ENCODE data around the gene LIF. TPM values are rescaled to one million over a fixed set of nuclear protein-coding genes. Genes with fewer than 3 reads are reported as not detected.

LIF gene
- total RNA-seq, 1 experiment from 2014 or later = 8.0 TPM

DNA sequence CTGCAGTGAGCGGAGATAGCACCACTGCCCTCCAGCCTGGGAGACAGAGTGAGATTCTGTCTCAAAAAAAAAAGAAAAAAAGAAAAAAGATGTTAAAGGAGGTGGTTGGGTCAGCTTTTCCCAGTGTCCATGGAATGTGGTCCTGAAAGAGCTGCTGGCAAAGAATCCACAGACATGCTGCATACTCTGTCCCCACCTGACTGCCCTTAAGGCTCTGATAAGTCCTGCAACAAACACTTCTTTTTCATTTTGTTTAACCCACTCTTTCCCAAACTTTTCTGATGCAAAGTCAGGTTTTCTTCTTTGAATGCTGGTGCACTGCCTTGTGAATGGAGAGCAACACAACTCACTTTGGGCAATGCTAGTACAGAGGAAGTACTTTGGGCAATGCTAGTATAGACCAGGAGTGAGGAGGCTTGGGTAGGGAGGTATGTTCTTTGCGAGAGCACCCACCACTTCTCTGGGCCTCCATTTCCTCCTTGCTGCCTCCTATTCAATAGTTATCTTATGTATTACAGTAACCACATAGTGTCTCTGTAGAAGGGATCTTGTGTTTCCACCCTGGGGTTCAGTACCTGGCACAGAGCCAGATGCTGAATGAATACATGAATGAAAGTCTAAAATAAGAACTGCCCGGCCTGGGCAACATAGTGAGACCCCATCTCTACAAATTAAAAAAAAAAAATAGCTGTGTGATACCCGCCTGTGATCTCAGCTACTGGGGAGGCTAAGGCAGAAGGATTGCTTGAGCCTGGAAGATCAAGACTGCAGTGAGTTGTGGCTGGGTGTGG lies 18.9 kb downstream of the LIF start:
- peaks cover 9% of the 10 kb centered on the region; the same call in 1 of the 2 replicates for H3K4me1 ChIP-seq

DNA sequence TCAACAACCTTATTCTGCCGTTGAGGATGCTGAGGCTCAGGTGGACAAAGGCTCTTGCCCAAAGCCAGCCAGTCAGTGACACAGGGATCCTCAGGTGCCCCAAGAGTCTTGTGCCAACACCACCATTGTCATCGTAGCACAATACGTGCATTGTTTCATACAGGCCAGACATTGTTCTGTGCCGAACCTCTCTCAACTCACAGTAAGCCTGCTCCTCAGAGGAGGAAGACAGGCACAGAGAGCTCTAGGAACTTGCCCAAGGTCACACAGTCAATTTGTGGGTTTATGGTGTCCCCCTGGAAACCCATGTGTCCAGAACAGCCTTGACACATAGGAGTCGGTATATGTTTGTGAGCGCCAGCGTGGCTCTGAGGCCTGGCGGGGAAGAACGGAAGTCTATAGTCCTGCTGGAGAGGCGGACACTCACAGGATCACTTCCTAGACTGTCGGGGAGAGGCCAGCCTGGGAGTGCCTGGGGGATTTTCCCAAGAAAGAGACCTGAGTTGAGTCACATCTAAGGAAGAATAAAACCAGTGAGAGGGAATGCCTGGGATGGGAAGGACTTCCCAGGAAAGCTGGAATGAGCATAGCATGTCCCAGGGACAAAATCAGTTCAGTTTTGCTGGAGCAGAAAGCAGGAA lies 20.2 kb downstream of the LIF start:
- Histone ChIP-seq H3K4me3 (ENCODE audit: low read depth, low read length) (no peak overlapping the region), H3K4me1 (peaks cover 9% of the 10 kb centered on the region; the same call in 1 of the 2 replicates), H3K9me3 (no peaks in the 10 kb centered on the region), H3K27me3 (replicated peaks; ENCODE audit: control insufficient read depth, insufficient read depth, low read length) (no peaks in the 10 kb centered on the region), H3K36me3 (ENCODE audit: control insufficient read depth, insufficient read depth, low read length) (no peaks in the 10 kb centered on the region)
- TF ChIP-seq, protein P1, sequence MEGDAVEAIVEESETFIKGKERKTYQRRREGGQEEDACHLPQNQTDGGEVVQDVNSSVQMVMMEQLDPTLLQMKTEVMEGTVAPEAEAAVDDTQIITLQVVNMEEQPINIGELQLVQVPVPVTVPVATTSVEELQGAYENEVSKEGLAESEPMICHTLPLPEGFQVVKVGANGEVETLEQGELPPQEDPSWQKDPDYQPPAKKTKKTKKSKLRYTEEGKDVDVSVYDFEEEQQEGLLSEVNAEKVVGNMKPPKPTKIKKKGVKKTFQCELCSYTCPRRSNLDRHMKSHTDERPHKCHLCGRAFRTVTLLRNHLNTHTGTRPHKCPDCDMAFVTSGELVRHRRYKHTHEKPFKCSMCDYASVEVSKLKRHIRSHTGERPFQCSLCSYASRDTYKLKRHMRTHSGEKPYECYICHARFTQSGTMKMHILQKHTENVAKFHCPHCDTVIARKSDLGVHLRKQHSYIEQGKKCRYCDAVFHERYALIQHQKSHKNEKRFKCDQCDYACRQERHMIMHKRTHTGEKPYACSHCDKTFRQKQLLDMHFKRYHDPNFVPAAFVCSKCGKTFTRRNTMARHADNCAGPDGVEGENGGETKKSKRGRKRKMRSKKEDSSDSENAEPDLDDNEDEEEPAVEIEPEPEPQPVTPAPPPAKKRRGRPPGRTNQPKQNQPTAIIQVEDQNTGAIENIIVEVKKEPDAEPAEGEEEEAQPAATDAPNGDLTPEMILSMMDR (IDR thresholded peaks at IDR 0.05; ENCODE audit: insufficient read depth in 1 of 2, low read depth in 1 of 2, low read length in 1 of 2, severe bottlenecking in 1 of 2, unreplicated experiment in 1 of 2) = no peak
- H3K4me1 Mint-ChIP-seq (ENCODE audit: low read depth, unreplicated experiment) = peaks cover 19% of the 10 kb centered on the region
- DNase-seq = no peak
- intact Hi-C loops (cut with micrococcal nuclease; ENCODE audit: unreplicated experiment) = no loop called here
- no peaks in the 10 kb centered on the region for H3K36me3 Mint-ChIP-seq (ENCODE audit: insufficient read depth, unreplicated experiment)
- no peaks in the 10 kb centered on the region for H3K9me3 Mint-ChIP-seq (ENCODE audit: unreplicated experiment)
- CTCF ChIA-PET = no interaction called here
- no peaks in the 10 kb centered on the region for H3K27me3 Mint-ChIP-seq (ENCODE audit: insufficient read depth, unreplicated experiment)
- no peak overlapping the region for H3K4me3 Mint-ChIP-seq (ENCODE audit: unreplicated experiment)
- no peak overlapping the region for H3K27ac Mint-ChIP-seq (ENCODE audit: unreplicated experiment)
- POLR2A ChIA-PET = no interaction called here
- BruUV-seq (replicated peaks) = no TSS peak

More for the DNA sequence above, 18.9 kb downstream of the LIF start:
- H3K27me3 Mint-ChIP-seq (ENCODE audit: insufficient read depth, unreplicated experiment) = no peaks in the 10 kb centered on the region
- H3K4me3 Mint-ChIP-seq (ENCODE audit: unreplicated experiment) = no peak overlapping the region
- DNase-seq = no peak
- Histone ChIP-seq H3K27me3 (replicated peaks; ENCODE audit: control insufficient read depth, insufficient read depth, low read length) (no peaks in the 10 kb centered on the region), H3K4me3 (ENCODE audit: low read depth, low read length) (no peak overlapping the region), H3K36me3 (ENCODE audit: control insufficient read depth, insufficient read depth, low read length) (no peaks in the 10 kb centered on the region), H3K9me3 (no peaks in the 10 kb centered on the region)
- CTCF ChIA-PET = no interaction called here
- POLR2A ChIA-PET = interaction anchor here (0.7 kb wide), 1 partner anchor 85 kb away, joined by 5 read pairs; no protein-coding TSS in a partner anchor
- H3K36me3 Mint-ChIP-seq (ENCODE audit: insufficient read depth, unreplicated experiment) = no peaks in the 10 kb centered on the region
- intact Hi-C loops (cut with micrococcal nuclease; ENCODE audit: unreplicated experiment) = no loop called here
- H3K27ac Mint-ChIP-seq (ENCODE audit: unreplicated experiment) = no peak overlapping the region
- TF ChIP-seq, protein P1 (IDR thresholded peaks at IDR 0.05; ENCODE audit: insufficient read depth in 1 of 2, low read depth in 1 of 2, low read length in 1 of 2, severe bottlenecking in 1 of 2, unreplicated experiment in 1 of 2) = no peak
- no TSS peak for BruUV-seq (replicated peaks)
- H3K4me1 Mint-ChIP-seq (ENCODE audit: low read depth, unreplicated experiment) = peaks cover 19% of the 10 kb centered on the region
- no peaks in the 10 kb centered on the region for H3K9me3 Mint-ChIP-seq (ENCODE audit: unreplicated experiment)

DNA sequence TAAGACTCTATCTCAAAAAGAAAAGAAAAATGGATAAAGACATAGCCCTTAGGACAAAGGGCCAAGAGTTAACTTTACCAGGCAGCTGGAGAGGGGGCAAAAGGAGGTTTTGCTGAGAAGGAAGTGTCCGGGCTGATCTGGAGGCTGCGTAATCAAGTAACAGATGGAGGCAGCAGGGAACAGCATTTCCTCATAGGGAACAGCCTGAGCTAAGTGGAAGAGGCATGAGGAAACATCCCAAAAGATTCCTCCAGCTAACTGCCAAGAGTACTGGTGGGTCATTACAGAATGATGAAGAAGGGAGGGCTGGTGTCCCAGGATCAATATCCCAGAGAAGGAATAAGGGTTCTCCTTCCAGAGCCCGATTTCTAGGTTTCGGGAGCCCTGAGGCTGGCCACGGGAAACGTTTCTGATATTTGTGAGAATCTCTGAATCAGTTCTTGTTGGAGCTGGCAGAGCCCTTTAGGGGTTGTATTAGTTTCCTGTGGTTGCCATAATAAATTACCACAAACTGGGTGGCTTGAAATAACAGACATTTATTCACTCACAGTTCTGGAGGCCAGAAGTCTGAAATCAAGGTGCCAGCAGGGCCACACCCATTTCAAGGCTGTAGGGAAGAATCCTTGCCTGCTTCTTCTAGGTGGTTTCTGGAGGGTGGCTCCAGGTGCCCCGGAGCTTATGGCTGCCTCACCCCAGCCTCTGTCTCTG lies 21.2 kb downstream of the LIF start:
- no peak for DNase-seq
- TF ChIP-seq, protein P1 (IDR thresholded peaks at IDR 0.05; ENCODE audit: insufficient read depth in 1 of 2, low read depth in 1 of 2, low read length in 1 of 2, severe bottlenecking in 1 of 2, unreplicated experiment in 1 of 2) = no peak
- peaks cover 19% of the 10 kb centered on the region for H3K4me1 Mint-ChIP-seq (ENCODE audit: low read depth, unreplicated experiment)
- peak overlapping the region; percentile 61 for H3K27ac Mint-ChIP-seq (ENCODE audit: unreplicated experiment)
- H3K4me3 Mint-ChIP-seq (ENCODE audit: unreplicated experiment) = no peak overlapping the region
- no peaks in the 10 kb centered on the region for H3K36me3 Mint-ChIP-seq (ENCODE audit: insufficient read depth, unreplicated experiment)
- no peaks in the 10 kb centered on the region for H3K9me3 Mint-ChIP-seq (ENCODE audit: unreplicated experiment)
- no peaks in the 10 kb centered on the region for H3K27me3 Mint-ChIP-seq (ENCODE audit: insufficient read depth, unreplicated experiment)
- H3K4me3 ChIP-seq (ENCODE audit: low read depth, low read length) = no peak overlapping the region
- no peaks in the 10 kb centered on the region for H3K9me3 ChIP-seq
- ChIA-PET CTCF (interaction anchor here (0.6 kb wide), 2 partner anchors 12 to 21 kb away, joined by 3 read pairs; partner anchors contain the start of gene LIF), POLR2A (no interaction called here)
- no peaks in the 10 kb centered on the region for H3K36me3 ChIP-seq (ENCODE audit: control insufficient read depth, insufficient read depth, low read length)
- intact Hi-C loops (cut with micrococcal nuclease; ENCODE audit: unreplicated experiment) = no loop called here
- no TSS peak for BruUV-seq (replicated peaks)
- peaks cover 9% of the 10 kb centered on the region; the same call in 1 of the 2 replicates for H3K4me1 ChIP-seq
- H3K27me3 ChIP-seq (replicated peaks; ENCODE audit: control insufficient read depth, insufficient read depth, low read length) = no peaks in the 10 kb centered on the region
